ENCODE data around the gene ACOXL. TPM values are rescaled to one million over a fixed set of nuclear protein-coding genes. Genes with fewer than 3 reads are reported as not detected.

Gene ACOXL
- polyA plus RNA-seq, 5 donors: 4.7 to 7.5 (median 5.6) TPM

- DNase-seq: no peak
These were observed 14.0 kb upstream of the ACOXL start for GRCh38 chr2:110718382-110718781.

GRCh38 chr2:110718990-110719389 lies 13.4 kb upstream of the ACOXL start:
- no peak for DNase-seq

- no peak for DNase-seq
These were observed 11.8 kb upstream of the ACOXL start for GRCh38 chr2:110720547-110720946.

DNA sequence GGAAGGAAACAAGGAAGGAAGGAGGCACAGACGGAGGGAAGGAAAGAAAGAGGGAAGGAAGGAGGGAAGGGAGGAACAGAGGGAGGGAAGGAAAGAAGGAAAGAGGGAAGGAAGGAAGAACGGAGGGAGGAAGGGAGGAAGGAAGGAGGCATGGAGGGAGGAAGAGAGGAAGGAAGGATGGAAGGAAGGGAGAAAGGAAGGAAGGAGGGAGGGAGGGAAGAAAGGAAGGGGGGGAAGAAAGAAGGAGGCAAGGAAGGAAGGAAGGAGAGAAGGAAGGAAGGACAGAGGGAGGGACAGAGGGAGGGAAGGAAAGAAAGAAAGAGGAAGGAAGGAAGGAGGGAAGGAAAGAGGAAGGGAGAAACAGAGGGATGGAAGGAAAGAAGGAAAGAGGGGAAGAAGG lies 7.6 kb upstream of the ACOXL start:
- DNase-seq: no peak

- DNase-seq: no peak
These were observed 7.0 kb upstream of the ACOXL start for GRCh38 chr2:110725370-110725769.

DNA sequence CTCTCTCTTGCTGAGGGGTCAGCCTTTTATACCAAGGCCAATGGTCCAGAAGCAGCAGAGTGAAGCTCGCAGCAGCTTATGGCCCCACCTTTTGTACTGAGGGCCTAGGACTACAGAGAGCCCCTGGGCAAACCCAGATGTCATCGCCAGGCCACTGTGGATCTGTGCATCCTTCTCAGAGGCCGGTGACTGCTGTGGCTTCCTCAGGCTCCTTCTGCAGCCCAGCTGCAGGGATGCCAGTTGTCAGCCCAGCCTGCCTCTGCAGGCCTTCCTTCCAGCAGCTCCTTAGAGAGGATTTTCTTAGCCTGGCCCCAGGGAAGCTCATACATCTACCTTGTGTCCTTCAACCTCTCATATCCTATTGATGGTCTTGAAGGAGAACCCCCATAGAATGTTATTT lies 6.5 kb upstream of the ACOXL start:
- DNase-seq: no peak

DNA sequence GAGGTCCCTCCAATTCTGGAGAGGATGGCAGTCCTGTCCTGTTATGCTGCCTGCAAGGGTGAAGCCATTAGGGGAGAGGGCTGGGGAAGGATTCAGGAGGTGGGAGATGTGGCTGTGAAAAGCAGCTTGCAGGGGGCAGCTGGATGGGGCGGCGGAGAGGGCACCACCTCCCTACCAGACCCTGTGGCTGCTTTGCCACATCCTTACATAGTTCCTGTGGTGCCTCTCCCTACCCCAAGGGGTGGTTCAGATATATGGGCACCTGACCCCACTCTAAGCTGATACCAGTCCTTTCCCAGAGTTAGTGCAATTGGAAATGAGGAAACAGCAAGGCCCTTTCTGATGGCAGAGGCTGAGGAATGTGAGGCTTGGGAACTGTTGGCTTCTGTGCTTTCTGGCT lies 6.1 kb upstream of the ACOXL start:
- no peak for DNase-seq

DNA sequence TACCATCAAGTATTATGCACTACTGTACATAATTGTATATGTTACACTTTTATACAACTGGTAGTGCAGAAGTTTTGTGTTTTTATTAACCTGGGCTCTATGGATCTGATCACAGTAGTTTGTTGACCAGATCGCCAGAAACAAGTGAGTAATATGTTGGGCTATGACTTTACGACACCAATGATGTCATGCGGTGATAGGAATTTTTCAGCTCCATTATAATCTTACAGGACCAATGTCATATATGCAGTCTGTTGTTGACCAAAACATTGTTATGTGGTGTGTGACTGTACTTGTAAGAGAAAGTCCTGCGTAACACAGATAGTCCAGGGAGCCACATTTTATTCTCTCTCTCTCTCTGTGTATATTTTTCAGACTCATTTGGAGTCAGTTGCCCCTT lies 4.5 kb upstream of the ACOXL start:
- no peak for DNase-seq

DNA sequence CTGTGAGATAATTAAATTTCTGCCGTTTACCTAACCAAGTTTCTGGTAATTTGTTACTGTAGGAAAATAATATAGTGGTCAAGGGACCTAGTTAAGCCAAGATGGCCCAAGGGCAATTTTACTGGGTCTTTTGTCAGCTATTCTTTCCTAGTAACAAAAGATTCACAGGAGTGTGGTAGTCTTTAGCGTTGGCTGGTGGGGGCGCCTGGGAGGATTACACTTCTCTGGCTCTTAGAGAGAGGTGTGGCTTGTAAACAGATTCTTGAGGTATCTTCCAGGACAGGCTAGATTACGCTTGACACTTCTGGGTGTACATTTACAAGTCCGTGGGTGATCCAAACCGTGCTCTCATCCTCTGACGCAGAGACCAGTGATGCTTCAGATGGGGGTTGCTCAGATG lies 3.3 kb upstream of the ACOXL start:
- no peak for DNase-seq

- DNase-seq: no peak
These were observed 1.3 kb upstream of the ACOXL start for GRCh38 chr2:110731064-110731463.

- no peak for DNase-seq
These were observed 3.0 kb downstream of the ACOXL start for GRCh38 chr2:110735366-110735765.

- no peak for DNase-seq
These were observed 5.4 kb downstream of the ACOXL start for GRCh38 chr2:110737783-110738182.

GRCh38 chr2:110740747-110741349 lies 8.5 kb downstream of the ACOXL start:
- no peak for DNase-seq

DNA sequence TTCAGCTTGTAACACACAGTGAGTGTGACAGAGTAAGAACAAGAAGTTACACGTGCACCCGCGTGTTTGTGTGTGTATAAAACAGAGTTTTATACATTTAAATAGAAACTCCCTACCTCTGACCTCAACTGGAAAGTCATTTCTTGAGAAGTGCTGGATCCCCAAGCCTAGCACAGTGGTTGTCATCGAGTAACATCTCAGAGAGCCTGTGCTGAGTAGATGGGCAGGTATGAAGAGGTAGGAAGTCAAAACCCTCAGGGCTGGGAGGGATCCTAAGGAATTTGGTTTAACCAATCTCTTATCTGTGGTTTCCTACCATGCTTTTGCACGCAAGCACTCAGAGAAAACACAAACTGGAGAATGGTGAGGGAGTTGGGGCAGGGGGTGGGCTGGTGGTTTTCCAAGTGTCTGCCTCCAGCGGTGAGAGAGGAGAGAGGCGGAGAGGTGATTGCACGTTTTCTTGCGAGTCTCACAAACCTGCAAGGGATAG lies 9.2 kb downstream of the ACOXL start:
- DNase-seq: no peak

DNA sequence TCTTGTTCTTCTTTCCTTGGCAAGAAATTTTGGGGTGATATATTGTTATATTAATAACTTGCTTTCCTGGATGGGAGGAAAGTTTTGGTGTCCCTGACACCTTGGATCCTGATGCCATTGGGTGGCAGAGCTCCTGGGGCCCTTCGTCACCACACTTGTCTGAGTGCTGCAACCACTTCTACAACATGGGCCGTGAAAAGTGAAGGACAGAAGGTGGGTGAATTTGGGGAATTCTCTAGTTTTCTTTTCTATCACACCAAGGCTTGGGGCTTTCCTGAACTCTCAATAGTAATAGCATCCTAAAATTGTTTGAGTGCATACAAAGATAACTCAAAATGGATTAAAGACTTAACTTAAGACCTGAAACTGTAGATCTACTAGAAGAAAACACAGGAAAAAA lies 10.0 kb downstream of the ACOXL start:
- no peak for DNase-seq

- no peak for DNase-seq
These were observed 11.2 kb downstream of the ACOXL start for GRCh38 chr2:110743600-110743999.

GRCh38 chr2:110744429-110744828 lies 12.1 kb downstream of the ACOXL start:
- no peak for DNase-seq

DNA sequence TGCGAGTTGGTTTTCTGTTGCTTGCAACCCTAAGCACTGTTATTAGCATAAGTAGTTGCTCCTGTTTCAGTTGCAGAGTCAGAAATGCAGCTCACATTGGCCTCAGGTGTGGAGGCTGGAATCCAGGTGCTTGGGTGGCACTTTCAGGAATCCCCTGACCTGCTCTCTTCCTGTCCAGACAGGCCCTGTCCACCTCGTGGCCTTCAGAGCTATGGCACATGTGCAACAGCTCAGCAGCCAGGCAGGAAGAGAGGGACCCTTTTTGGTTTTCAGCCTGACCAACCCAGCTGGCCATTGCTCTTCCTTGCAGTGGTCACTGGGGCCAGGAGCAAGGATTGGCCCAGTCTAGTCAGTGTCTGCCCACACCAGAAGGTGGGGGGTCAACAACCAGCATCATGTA lies 12.7 kb downstream of the ACOXL start:
- no peak for DNase-seq

GRCh38 chr2:110746586-110747521 lies 14.5 kb downstream of the ACOXL start:
- DNase-seq: no peak

DNA sequence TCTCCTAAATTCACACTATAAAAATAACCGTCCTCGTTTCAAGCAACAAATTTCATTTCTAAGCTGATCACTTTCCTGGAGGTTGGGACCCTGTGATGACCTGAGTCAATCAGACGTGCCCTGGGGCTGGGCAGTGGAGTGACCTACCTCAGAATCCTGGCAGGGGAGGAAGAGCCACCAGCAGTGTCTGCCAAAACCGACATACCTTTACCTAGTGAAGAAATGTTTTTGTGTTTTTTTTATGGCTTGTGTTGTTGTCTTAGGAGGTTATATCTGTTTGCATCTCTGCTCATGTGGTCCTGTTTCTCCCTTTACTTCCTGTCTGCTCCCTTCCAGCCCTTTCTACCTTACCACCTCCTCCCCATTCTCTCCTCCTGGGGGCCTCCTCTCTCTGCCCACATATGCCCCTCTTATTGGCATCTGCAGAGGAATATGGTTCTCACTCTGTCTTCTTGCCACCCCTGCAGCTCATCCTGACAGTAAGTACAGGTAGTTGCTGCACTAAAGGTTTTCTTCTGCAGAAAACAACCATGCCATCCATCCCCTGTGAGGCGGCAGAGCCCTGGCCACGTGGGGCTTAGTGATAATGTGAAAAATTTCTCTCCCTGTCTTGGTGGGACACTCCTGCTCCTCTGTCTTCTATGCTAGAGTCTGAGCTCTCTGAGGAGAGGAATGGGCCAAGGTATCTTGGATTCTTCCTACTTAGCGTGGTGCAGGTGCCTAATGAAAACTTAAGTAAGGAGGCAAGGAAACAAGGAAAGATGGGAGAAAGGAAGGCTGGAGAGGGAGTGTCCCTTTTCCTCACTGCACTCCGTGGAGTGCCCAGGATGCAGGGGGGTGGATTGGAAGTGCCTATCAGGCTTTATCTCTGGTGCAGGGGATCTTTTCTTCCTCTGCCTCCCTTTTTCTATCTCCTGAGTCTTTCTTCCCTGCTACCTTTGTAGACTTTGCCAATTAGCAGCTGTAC lies 15.4 kb downstream of the ACOXL start:
- DNase-seq: no peak

DNA sequence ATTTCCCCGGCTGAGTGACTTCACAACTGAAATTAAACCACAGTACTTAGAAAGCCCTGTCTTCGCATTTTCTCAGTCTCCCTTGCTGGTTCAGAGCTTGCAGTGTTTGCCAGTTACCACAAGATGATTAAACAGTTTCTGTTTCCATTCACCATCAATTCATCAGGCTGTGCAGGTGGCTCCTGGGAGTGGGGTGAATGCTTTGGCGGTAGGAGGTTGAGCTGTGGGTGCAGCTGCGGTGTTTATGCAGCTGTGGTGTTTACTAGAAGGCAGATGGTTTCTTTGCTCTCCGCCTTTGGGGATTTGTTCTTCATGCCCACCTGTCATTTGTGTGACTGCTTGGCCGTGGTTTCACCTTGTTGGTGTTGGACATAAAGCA lies 16.1 kb downstream of the ACOXL start:
- DNase-seq: no peak

- no peak for DNase-seq
These were observed 19.3 kb downstream of the ACOXL start for GRCh38 chr2:110751642-110752041.

Measured in right lung (tissue), 5 donors.